Measurements from ENCODE around the gene FNIP1.

Gene FNIP1

GRCh38 chr5:131617140-131617822 lies 179.5 kb downstream of the FNIP1 start:
- no peak for DNase-seq (ENCODE audit: low read depth, low spot score)
- no peak overlapping the region for H3K4me3 ChIP-seq
- H3K9me3 ChIP-seq (ENCODE audit: low read depth, low read length) = no peaks in the 10 kb centered on the region
- H3K9ac ChIP-seq (ENCODE audit: insufficient read length) = no peak overlapping the region
- TF ChIP-seq FOXP2 (optimal IDR thresholded peaks at IDR 0.05; ENCODE audit: control extremely low read depth, extremely low read length, insufficient read depth) = no peak
- no peak for TF ChIP-seq EZH2 (IDR thresholded peaks at IDR 0.05)
- no peak for TF ChIP-seq POLR2AphosphoS5 (IDR thresholded peaks at IDR 0.05; ENCODE audit: borderline replicate concordance, low read depth, low read length)
- no peak overlapping the region for H3K27ac ChIP-seq
- peaks cover 3% of the 10 kb centered on the region; the same call in 1 of the 2 replicates for H3K36me3 ChIP-seq (ENCODE audit: insufficient read depth, low read length)

- Histone ChIP-seq H3K4me3 (no peak overlapping the region), H3K9ac (ENCODE audit: insufficient read length) (no peak overlapping the region), H3K36me3 (ENCODE audit: insufficient read depth, low read length) (no peaks in the 10 kb centered on the region; the same call in 1 of the 2 replicates), H3K9me3 (ENCODE audit: low read depth, low read length) (no peaks in the 10 kb centered on the region), H3K27ac (no peak overlapping the region)
- TF ChIP-seq POLR2AphosphoS5 (IDR thresholded peaks at IDR 0.05; ENCODE audit: borderline replicate concordance, low read depth, low read length) (no peak), FOXP2 (optimal IDR thresholded peaks at IDR 0.05; ENCODE audit: control extremely low read depth, extremely low read length, insufficient read depth) (no peak), EZH2 (IDR thresholded peaks at IDR 0.05) (no peak)
- DNase-seq (ENCODE audit: low read depth, low spot score) = no peak
These were observed 180.9 kb downstream of the FNIP1 start for GRCh38 chr5:131615957-131616356.

- no peak overlapping the region for H3K27ac ChIP-seq
- no peaks in the 10 kb centered on the region; the same call in 1 of the 2 replicates for H3K36me3 ChIP-seq (ENCODE audit: insufficient read depth, low read length)
- no peak for DNase-seq (ENCODE audit: low read depth, low spot score)
- no peak overlapping the region for H3K9ac ChIP-seq (ENCODE audit: insufficient read length)
- H3K9me3 ChIP-seq (ENCODE audit: low read depth, low read length) = no peaks in the 10 kb centered on the region
- no peak for TF ChIP-seq FOXP2 (optimal IDR thresholded peaks at IDR 0.05; ENCODE audit: control extremely low read depth, extremely low read length, insufficient read depth)
- TF ChIP-seq EZH2 (IDR thresholded peaks at IDR 0.05) = no peak
- TF ChIP-seq POLR2AphosphoS5 (IDR thresholded peaks at IDR 0.05; ENCODE audit: borderline replicate concordance, low read depth, low read length) = no peak
- no peak overlapping the region for H3K4me3 ChIP-seq
These were observed 183.4 kb downstream of the FNIP1 start for GRCh38 chr5:131613423-131613822.

GRCh38 chr5:131611064-131611381 lies 185.8 kb downstream of the FNIP1 start:
- no peak overlapping the region for H3K4me3 ChIP-seq
- no peak for TF ChIP-seq FOXP2 (optimal IDR thresholded peaks at IDR 0.05; ENCODE audit: control extremely low read depth, extremely low read length, insufficient read depth)
- no peak for TF ChIP-seq EZH2 (IDR thresholded peaks at IDR 0.05)
- no peak for TF ChIP-seq POLR2AphosphoS5 (IDR thresholded peaks at IDR 0.05; ENCODE audit: borderline replicate concordance, low read depth, low read length)
- no peak for DNase-seq (ENCODE audit: low read depth, low spot score)
- H3K36me3 ChIP-seq (ENCODE audit: insufficient read depth, low read length) = no peaks in the 10 kb centered on the region; the same call in 1 of the 2 replicates
- H3K9me3 ChIP-seq (ENCODE audit: low read depth, low read length) = no peaks in the 10 kb centered on the region
- H3K9ac ChIP-seq (ENCODE audit: insufficient read length) = no peak overlapping the region
- H3K27ac ChIP-seq = no peak overlapping the region

- no peak overlapping the region for H3K27ac ChIP-seq
- no peak for DNase-seq (ENCODE audit: low read depth, low spot score)
- H3K9me3 ChIP-seq (ENCODE audit: low read depth, low read length) = no peaks in the 10 kb centered on the region
- TF ChIP-seq FOXP2 (optimal IDR thresholded peaks at IDR 0.05; ENCODE audit: control extremely low read depth, extremely low read length, insufficient read depth) (no peak), POLR2AphosphoS5 (IDR thresholded peaks at IDR 0.05; ENCODE audit: borderline replicate concordance, low read depth, low read length) (no peak), EZH2 (IDR thresholded peaks at IDR 0.05) (no peak)
- H3K4me3 ChIP-seq = no peak overlapping the region
- no peaks in the 10 kb centered on the region; the same call in 1 of the 2 replicates for H3K36me3 ChIP-seq (ENCODE audit: insufficient read depth, low read length)
- H3K9ac ChIP-seq (ENCODE audit: insufficient read length) = no peak overlapping the region
These were observed 186.4 kb downstream of the FNIP1 start for GRCh38 chr5:131610198-131611063.

- Histone ChIP-seq H3K36me3 (ENCODE audit: insufficient read depth, low read length) (no peaks in the 10 kb centered on the region; the same call in 1 of the 2 replicates), H3K27ac (no peak overlapping the region), H3K4me3 (no peak overlapping the region), H3K9me3 (ENCODE audit: low read depth, low read length) (no peaks in the 10 kb centered on the region), H3K9ac (ENCODE audit: insufficient read length) (no peak overlapping the region)
- TF ChIP-seq FOXP2 (optimal IDR thresholded peaks at IDR 0.05; ENCODE audit: control extremely low read depth, extremely low read length, insufficient read depth) = no peak
- TF ChIP-seq EZH2 (IDR thresholded peaks at IDR 0.05) = no peak
- TF ChIP-seq POLR2AphosphoS5 (IDR thresholded peaks at IDR 0.05; ENCODE audit: borderline replicate concordance, low read depth, low read length) = no peak
- no peak for DNase-seq (ENCODE audit: low read depth, low spot score)
These were observed 187.0 kb downstream of the FNIP1 start for GRCh38 chr5:131609774-131610173.

- Histone ChIP-seq H3K27ac (no peak overlapping the region), H3K4me3 (no peak overlapping the region), H3K9me3 (ENCODE audit: low read depth, low read length) (no peaks in the 10 kb centered on the region), H3K9ac (ENCODE audit: insufficient read length) (no peak overlapping the region), H3K36me3 (ENCODE audit: insufficient read depth, low read length) (0 out of 2 replicates have a peak, but pooled peaks cover 4% of the 10 kb centered on the region)
- TF ChIP-seq POLR2AphosphoS5 (IDR thresholded peaks at IDR 0.05; ENCODE audit: borderline replicate concordance, low read depth, low read length) = no peak
- no peak for TF ChIP-seq EZH2 (IDR thresholded peaks at IDR 0.05)
- no peak for TF ChIP-seq FOXP2 (optimal IDR thresholded peaks at IDR 0.05; ENCODE audit: control extremely low read depth, extremely low read length, insufficient read depth)
- no peak for DNase-seq (ENCODE audit: low read depth, low spot score)
These were observed 188.2 kb downstream of the FNIP1 start for GRCh38 chr5:131608597-131608996.

GRCh38 chr5:131607903-131608540 lies 188.8 kb downstream of the FNIP1 start:
- Histone ChIP-seq H3K9me3 (ENCODE audit: low read depth, low read length) (no peaks in the 10 kb centered on the region), H3K4me3 (no peak overlapping the region), H3K36me3 (ENCODE audit: insufficient read depth, low read length) (peaks cover 5% of the 10 kb centered on the region; the same call in 1 of the 2 replicates), H3K9ac (ENCODE audit: insufficient read length) (no peak overlapping the region), H3K27ac (no peak overlapping the region)
- no peak for DNase-seq (ENCODE audit: low read depth, low spot score)
- TF ChIP-seq FOXP2 (optimal IDR thresholded peaks at IDR 0.05; ENCODE audit: control extremely low read depth, extremely low read length, insufficient read depth) = no peak
